Measurements from ENCODE around the gene SP6. TPM values are rescaled to one million over a fixed set of nuclear protein-coding genes. Genes with fewer than 3 reads are reported as not detected.
A peak's percentile ranks its signal among the peaks of the same experiment; 100 is the strongest.

The SP6 gene
- total RNA-seq, 1 donor from 2014 or later = 0.15 TPM

DNA sequence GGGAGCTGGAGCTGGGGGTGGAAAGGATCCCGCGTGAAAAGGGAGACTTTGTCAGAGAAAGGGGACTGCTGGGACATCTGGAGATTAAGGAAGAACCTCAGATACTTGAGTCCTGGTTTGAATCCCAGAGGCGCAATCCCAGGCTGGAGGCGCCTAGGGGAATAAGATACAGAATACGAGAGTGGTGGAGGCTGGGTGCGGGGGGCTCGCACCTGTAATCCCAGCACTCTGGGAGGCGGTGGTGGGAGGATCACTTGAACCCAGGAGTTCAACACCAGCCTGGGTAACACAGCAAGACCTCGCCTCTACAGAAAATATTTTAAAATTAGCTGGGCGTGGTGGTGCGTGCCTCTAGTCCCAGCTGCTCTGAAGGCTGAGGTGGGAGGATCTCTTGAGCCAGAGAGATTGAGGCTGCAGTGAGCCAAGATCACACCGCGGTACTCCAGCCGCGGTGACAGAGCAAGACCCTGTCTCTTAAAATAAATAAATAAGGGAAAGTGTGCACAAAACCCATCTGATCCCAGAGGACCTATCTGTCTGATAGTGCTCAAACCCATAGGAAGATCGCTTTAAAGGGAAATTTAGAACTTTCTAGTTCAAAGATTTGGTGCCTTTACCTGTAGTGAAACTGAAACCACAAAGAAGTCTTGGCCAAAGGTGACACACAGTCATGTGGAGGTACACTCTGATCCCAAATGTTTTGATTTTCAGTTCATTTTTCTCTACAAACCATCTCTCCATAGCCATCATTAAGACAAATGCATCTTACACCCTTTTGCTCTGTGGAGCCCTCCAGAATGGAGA lies 9.3 kb downstream of the SP6 start:
- DNase-seq (no peak), ATAC-seq (no peak)
- intact Hi-C loops (cut with micrococcal nuclease) = loop anchor here (2.0 kb wide), 1 partner anchor 49 kb away; no protein-coding TSS in a partner anchor

DNA sequence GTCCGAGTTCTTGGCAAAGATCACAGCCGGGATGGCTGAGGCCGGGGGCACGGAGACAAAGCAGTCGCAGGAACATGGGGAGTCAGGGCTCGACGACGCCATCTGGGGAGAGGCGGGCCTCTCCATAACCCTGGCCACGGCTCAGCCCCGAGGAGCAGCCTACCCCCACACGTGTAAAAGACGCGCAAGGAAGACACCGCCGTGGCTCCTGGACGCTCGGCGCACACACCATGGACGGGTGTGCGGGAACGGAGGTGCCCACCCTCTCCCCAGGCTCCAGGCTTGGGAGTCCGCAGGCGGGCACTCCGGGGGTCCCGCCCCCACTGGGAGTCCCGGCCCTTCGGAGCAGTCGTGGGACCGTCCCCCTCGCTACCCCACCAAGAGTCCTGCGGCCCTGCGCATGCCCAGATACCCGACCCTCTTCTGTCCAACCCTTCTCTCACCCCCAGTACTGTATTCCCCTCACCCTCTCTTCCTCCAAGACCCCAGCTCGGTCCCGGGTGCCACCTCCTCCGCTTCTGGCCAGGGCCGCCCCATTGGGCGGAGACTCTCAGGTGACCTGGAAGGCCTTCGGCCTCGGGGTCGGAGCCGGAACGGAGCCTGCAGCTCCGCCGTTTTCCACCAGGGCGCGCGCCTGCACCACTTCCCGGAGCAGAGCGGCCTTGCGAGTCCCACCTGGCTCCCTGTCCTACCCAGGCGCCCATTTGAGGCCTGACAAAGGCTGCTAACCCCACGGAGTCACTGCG lies 10.0 kb downstream of the SP6 start, which contains the start of gene SCRN2:
TSS of gene SCRN2 (minus strand) at position 532 of the 746 bp plus-strand sequence. CDS start at position 102, 430 bp downstream.
- intact Hi-C loops (cut with micrococcal nuclease) = no loop called here
- ATAC-seq (peak; percentile 95), DNase-seq (peak; percentile 95)

DNA sequence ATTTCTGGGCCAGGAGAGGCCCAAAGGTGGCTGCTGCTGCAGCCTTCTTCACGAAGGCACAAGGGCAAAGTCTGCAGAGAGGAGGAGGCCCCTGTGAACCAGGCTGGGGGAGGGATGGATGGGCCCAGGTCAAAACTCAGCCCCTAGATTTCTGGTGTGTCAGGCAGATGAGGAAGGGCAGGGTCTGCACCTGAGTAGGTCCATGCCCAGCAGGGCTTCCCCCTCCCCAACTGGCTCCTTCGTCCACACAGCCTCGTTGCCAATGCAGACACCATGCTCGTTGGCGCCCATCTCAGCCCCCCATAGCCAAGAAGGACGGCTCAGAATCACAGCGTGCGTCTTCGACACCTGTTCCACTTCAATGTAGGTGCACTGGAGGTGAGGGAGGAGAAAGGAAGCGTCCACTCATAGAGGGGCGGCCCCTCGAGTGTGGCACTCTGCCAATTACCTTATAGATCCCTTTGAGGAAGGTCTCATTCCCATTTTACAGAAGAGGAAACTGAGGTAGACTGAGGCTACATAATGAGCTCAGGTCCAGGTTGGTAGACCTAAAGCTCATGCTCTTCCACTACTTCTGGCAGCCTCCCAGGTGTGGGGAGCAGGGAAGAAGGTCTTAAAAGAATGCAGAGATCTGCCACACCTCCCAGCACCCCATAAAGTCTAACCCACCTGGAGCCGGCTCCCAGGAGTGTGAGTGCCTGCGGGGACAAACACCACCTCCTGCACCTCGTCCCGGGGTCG lies 10.8 kb downstream of the SP6 start:
- intact Hi-C loops (cut with micrococcal nuclease) = no loop called here
- no peak for DNase-seq
- no peak for ATAC-seq

DNA sequence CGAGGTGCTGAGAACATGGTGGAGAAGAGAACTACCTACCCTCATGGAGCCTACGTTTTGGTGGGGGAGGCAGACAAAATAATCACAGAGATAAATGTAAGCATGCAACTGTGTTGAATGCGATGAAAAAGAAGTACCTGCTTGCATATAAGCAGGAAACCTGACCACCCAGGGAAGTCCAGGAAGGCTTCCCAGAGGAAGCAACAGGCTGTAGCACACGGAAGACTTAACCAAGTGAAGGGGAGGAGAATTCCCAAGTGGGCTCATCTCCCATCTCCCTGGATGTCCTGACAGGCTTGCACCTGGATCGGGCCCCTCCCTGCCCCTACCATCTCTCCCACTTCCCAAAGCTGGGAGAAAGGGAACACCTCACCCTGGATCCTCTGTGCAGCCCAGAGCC lies 11.9 kb downstream of the SP6 start:
- intact Hi-C loops (cut with micrococcal nuclease) = no loop called here
- ATAC-seq = no peak
- no peak for DNase-seq

DNA sequence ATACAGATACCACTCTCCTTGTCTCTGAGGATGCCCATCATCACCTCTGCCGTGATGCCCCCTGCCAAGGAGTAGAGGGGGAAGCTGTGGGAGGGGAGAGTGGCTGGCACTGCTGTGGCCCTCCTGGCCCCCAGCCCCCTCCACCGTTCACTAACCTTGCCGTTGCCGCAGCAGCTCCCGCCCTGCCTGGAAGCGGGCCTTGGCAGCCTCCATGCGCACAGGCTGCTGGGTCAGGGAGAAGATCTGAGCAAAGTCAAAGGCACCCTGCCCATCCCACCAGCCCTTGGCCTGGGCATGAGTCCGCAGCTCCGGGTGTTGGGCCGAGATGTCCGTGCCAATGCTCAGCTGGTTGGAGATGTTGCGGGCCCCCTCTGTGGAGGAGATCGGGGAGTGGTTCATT lies 12.3 kb downstream of the SP6 start:
- DNase-seq = no peak
- ATAC-seq = no peak
- intact Hi-C loops (cut with micrococcal nuclease) = no loop called here

DNA sequence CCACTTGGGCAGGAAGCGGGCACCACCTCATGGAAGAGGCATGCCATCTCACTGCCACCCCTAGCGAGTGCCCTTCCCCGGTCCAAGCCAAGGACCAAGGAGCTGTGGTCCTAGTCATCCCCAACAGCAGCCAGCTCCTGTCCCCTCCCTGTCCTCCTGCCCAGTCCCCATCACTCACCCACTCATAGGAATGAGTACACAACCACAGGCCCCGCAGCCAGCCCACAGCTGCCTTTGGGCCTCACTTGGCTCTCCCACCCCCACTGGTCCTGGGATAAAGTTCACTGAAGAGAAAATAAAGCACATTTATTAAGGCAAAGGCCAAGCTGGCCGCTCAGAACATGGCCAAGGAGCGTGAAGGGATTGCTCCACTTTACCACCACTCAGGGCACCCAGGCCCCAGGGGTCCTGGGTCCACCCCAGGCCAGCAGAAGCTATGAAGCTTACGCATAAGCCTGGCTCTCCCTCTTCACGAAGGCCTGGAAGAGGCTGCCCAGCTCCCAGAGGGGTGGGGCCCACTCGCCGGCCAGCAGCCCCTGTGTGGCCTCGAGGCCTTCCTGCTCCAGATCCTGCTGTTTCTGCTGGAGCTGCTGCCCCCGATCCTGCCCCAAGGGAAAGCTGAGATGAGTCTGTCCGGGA lies 13.4 kb downstream of the SP6 start:
- intact Hi-C loops (cut with micrococcal nuclease) = no loop called here
- DNase-seq = peak; percentile 41
- no peak for ATAC-seq

DNA sequence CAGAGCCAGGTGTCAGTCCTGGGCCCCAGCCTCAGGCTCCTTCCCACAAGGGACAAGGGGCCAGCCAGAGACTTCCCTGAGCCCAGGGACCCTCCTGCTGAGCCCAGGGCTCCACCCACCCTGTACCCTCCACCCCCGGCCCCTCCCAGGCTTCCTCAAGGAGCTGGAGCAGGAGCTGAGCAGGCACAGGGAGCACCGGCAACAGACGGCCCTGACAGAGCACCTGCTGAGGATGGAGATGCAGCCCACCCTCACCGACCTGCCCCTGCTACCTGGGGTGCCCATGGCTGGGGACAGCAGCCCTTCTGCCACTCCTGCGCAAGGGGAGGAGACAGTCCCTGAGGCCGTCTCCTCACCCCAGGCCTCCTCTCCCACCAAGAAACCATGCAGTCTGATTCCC lies 14.4 kb downstream of the SP6 start:
- ATAC-seq = no peak
- intact Hi-C loops (cut with micrococcal nuclease) = no loop called here
- no peak for DNase-seq

DNA sequence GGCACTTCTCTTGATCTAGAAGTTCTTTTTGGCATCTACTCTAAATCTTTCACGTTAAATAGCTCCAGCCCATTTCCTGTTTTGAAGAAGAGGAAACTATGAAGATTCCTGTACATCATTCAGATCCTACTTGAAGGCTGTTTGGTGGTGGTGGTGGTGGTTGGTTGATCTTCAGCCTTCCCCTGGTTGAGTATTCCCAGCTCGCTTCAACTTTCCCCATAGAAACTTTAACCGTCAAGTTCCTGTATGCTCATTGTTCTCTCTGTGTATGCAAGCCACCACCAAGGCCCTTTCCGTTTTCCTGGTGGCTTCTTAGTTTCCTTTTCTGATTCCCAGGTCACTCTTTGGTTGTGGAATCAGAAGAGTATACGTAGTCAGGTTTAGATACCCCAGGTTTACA lies 16.2 kb downstream of the SP6 start:
- intact Hi-C loops (cut with micrococcal nuclease) = no loop called here
- DNase-seq = no peak
- no peak for ATAC-seq

DNA sequence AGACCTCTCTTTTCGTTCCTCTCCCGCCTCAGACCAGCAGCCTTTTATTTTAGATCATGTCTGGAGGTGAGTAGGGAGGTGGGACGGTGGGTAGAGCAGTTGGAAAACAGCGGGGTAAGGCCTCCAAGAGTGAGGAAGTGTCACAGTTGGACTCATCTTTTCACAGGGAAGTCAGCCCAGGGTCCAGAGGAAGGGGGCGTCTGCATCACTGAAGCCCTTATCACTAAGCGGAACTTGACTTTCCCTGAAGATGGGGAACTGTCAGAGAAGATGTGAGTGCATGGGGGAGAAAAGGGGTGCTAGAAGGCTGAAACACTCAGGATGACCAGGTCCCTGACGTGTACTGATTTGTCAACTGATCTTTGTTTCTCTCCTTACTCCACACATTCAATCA lies 19.0 kb downstream of the SP6 start:
- intact Hi-C loops (cut with micrococcal nuclease) = no loop called here
- ATAC-seq (peak; percentile 10), DNase-seq (no peak)

DNA sequence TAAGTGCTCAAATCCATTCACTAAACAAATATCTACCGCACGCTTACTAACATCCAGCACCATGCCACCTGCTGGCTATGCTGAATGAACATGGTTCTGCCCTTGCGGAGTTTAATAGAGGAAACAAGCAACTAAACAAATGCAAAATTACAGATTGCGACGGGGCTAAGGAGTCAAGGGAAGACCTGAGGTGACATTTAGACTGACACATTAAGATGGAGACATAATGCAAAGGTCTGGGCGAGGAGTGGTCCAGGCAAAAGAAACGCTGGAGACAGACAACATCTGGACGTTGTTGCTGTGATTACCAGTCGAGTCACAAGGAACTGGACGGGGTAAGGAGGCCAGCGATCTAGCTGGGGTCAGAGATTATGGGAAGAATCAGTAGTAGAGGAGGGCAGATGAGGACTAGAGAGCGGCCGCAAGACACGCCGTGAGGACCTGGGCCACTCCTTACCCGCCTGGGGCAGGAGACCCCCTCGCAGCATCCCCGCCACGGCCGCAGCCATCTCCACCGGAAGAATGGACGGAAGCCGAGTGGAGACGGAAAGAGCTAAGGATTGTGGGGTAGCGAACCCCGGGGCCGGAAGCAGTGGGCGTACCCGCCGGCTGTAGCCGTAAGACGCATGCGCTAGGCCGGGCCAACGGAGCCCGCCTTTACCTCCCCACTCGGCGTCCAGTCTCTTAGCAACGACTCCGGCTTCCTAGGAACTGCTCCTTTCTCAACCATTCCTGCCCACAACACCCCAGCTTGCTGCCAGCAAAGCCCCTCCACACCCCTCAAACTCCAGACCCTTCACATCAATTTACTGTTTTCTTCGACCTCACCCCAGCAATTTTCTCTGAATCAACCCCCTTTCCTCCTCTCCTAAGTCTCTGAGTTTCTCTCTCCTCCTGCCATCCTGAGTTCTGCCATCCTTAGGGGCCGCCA lies 19.7 kb downstream of the SP6 start, which contains the start of the genes LRRC46 and MRPL10:
TSS of gene LRRC46 (plus strand) at position 668 of the 931 bp plus-strand sequence. CDS start 320 bp downstream, outside the sequence.
TSS of gene MRPL10 (minus strand) at position 539 of the 931 bp plus-strand sequence. CDS start at position 509, 30 bp downstream.
- ATAC-seq (peak; percentile 97), DNase-seq (peak; percentile 96)
- intact Hi-C loops (cut with micrococcal nuclease) = no loop called here

DNA sequence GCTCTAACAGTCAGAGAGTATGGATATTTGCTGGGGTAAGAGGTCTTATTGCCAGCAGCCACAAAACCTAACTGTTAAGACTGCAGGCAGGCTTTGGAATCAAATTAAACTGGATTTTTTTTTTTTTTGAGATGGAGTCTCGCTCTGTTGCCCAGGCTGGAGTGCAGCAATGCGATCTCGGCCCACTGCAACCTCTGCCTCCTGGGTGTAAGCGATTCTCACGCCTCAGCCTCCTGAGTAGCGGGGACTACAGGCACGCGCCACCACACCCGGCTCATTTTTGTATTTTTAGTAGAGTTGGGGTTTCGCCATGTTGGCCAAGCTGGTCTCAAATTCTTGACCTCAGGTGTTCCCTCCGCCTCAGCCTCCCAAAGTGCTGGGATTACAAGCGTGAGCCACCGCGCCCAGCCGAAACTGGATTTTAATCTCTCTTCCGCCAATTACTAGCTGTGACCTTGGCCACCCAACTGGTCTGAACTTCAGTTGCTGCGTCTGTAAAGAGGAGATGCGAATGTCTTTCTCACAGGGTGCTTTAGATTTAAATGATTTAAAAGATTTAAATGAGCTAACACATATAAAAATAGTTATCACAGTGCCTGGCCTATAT lies 20.5 kb downstream of the SP6 start:
- ATAC-seq = no peak
- intact Hi-C loops (cut with micrococcal nuclease) = no loop called here
- DNase-seq = no peak

DNA sequence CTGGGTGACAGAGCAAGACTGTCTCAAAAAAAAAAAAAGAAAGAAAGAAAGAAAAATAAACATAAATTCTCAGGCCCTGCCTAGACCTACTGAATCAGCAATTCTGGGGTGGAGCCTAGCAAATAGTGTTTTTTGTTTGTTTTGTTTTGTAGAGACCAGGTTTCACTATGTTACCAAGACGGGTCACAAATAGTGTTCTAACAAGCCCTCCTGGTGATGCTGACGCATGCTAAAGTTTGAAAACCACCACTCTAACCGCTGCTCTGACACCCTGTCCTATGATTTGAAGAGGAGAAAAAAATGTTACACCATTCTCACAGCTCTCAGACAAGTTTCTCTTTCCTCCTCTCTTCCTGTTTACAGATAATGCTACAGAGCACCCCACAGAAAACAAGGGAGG lies 21.1 kb downstream of the SP6 start:
- intact Hi-C loops (cut with micrococcal nuclease) = no loop called here
- ATAC-seq (no peak), DNase-seq (no peak)

DNA sequence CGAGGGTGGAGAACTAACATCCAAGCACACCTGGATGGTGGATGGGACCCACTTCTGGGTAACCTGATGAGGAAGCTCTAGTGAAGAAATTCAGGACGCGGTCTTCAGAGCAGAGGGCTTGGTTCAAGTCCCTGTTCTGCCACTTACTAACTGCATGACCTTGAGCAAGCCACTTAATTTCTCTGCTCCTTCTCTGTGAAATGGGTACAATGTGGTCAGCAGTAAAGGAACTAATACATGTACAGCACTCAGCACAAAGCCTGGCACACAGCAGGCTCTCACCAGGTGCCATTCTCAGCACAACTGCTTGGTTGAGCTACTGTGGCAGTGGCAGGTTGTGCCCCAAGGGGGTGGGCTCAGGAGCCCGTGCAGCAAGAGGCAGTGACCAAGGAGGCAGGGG lies 27.4 kb downstream of the SP6 start:
- intact Hi-C loops (cut with micrococcal nuclease) = no loop called here
- DNase-seq (no peak), ATAC-seq (no peak)

DNA sequence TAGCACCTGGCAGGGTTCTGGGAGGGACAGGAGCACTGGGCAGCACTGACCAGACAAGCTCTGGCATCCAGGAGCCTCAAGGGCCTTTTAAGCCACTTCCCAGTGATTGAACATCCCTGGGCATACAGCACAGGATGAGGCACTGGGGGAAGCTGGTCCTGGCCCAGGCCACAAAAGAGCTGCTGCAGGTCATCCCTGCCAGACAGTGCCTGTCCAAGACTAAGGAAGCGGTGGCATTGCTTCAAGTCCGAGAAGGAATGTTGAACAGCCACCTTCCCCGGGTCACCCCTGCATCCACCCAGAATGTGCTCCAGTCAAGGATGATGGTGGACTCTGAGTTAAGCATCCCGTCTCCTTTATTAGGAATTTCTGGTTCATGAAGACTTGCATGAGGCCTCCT lies 28.2 kb downstream of the SP6 start:
- intact Hi-C loops (cut with micrococcal nuclease) = no loop called here
- DNase-seq (no peak), ATAC-seq (no peak)

DNA sequence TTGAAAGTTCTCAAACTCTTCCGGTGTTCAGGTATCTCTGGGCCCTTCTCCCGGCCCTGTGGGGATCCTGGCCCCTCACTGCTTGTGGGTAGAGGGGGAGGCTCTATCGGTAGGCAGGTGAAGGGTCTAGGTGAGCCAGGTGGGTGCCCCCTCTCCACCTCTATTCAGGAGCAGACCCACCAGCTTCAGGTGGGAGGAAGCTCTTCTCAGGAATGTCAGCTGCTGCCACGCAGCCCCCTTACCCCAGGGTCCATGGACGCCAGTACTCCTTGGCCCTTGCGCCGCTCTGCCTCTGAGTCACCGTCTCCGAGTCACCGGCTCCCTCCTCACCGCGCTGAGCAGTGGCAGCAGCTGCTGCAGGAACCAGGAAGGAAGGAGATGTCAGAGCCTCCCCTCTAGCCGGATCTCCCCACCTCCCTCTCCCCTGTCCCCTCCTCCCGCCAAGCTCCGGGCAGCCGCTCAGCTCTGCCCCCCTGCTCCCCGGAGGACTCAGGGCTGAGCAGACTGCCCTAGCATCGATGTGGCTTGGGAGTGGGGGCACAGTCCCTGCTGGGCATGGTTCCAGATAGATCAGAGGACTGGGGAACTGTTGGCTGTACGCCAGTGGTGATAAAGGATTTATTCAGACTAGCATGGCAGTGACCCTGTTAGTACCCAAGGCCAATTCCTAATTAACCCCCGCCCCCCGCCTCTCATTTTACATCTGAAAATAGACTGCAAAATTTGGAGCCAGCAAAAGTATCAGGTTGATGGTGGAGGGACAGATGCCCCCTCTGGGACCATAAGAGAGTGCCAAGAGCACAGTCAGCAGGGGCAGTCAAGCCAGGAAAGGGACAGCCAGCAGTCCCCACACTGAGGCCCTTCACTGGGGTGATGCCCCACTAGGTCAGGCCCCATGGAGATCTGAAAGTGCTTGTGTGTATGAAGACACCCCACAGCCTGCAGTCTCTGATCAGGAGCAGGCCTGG lies 29.3 kb downstream of the SP6 start, which contains the start of gene OSBPL7:
TSS of gene OSBPL7 (minus strand) at position 371 of the 968 bp plus-strand sequence. CDS start 1,516 bp downstream, outside the sequence.
- ATAC-seq (peak; percentile 89), DNase-seq (peak; percentile 74)
- intact Hi-C loops (cut with micrococcal nuclease) = no loop called here

DNA sequence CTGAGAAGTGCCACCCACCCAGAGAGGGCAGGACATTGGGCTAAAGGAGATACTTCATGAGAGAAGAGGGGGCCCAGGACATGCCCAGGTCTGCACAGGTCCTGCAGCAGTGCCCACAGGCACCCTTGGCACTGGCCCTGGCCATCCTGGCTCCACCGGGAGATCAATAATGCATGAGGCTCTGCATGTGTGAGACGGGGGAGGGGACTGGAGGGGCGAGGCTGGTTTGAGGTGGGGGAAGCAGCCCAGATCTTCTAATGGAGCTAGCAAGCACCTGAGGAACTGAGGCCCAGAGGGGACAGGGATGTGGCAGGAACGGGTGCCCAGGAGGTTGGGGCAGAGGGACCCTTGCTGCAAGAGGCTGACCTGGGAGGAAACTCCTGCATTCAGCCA lies 29.9 kb downstream of the SP6 start:
- DNase-seq (no peak), ATAC-seq (no peak)
- intact Hi-C loops (cut with micrococcal nuclease) = no loop called here

Data from left ventricle myocardium superior (tissue), 1 donor.